Fibroblast of lung (primary cell): ENCODE data around the gene FAM53B. TPM values are rescaled to one million over a fixed set of nuclear protein-coding genes. Genes with fewer than 3 reads are reported as not detected.
A peak's percentile ranks its signal among the peaks of the same experiment; 100 is the strongest.

Experiments
- DNase-seq, 2 donors: peaks; one replicate each; pipeline versions ENCODE4 v3.0.0 to v3.0.0-alpha.2; 2010; ENCODE audit warnings: low read depth in 2 of 2
- H2AFZ ChIP-seq: 2 replicates; pipeline ENCODE4 v1.5.1; 2012; ENCODE audit warnings: low read length, control low read depth, inconsistent platforms
- H3K27ac ChIP-seq: 2 replicates; pipeline ENCODE4 v1.5.1; 2011; ENCODE audit warnings: low read length, control low read depth; ENCODE audit not compliant: insufficient read depth
- H3K27me3 ChIP-seq: 2 replicates; pipeline ENCODE4 v1.5.1; 2011; ENCODE audit warnings: mild to moderate bottlenecking, low read length; ENCODE audit not compliant: control insufficient read depth, insufficient read depth
- H3K36me3 ChIP-seq: 2 replicates; pipeline ENCODE4 v1.5.1; 2011; ENCODE audit warnings: low read length; ENCODE audit not compliant: control insufficient read depth, insufficient read depth
- H3K4me1 ChIP-seq: 2 replicates; pipeline ENCODE4 v1.5.1; 2011; ENCODE audit warnings: low read length; ENCODE audit not compliant: control insufficient read depth, insufficient read depth; ENCODE audit errors: extremely low read depth
- H3K4me2 ChIP-seq: 2 replicates; pipeline ENCODE4 v1.5.1; 2011; ENCODE audit warnings: low read length, control low read depth; ENCODE audit not compliant: insufficient read depth; ENCODE audit errors: extremely low read depth
- H3K4me3 ChIP-seq, 4 experiments: fragments of 200-600 bp in 1 of 4; sonication (generic) in 1 of 4; replicated peaks in 1 of 4; 2 replicates each; pipeline ENCODE4 v1.5.1; 2011 to 2016; ENCODE audit warnings: low read length in 4 of 4, low read depth in 3 of 4, mild to moderate bottlenecking in 3 of 4, control low read depth in 2 of 4, inconsistent platforms in 1 of 4, mixed read lengths in 1 of 4; ENCODE audit not compliant: insufficient read depth in 1 of 4; ENCODE audit errors: control extremely low read depth in 1 of 4
- H3K79me2 ChIP-seq: 2 replicates; pipeline ENCODE4 v1.5.1; 2012; ENCODE audit warnings: mild to moderate bottlenecking, low read length, inconsistent platforms; ENCODE audit not compliant: control insufficient read depth, insufficient read depth
- H3K9ac ChIP-seq: 2 replicates; pipeline ENCODE4 v1.5.1; 2011; ENCODE audit warnings: mild to moderate bottlenecking, low read length, control low read depth; ENCODE audit not compliant: insufficient read depth
- H3K9me3 ChIP-seq: 2 replicates; pipeline ENCODE4 v1.5.1; 2012; ENCODE audit warnings: low read depth, low read length; ENCODE audit not compliant: control insufficient read depth, insufficient read depth
- H4K20me1 ChIP-seq: 2 replicates; pipeline ENCODE4 v1.5.1; 2011; ENCODE audit warnings: low read length; ENCODE audit not compliant: control insufficient read depth, insufficient read depth; ENCODE audit errors: extremely low read depth
- CTCF ChIP-seq, 2 donors: IDR thresholded peaks in 1 of 2; conservative IDR thresholded peaks in 1 of 2; 1 replicate in 1 of 2; 2 replicates in 1 of 2; pipeline ENCODE4 v1.5.1; 2011 to 2012; ENCODE audit warnings: low read length in 2 of 2, control low read depth in 1 of 2, inconsistent platforms in 1 of 2, low read depth in 1 of 2, mild to moderate bottlenecking in 1 of 2
- EZH2 ChIP-seq: IDR thresholded peaks from 2 replicates; pipeline ENCODE4 v1.5.1; 2012; ENCODE audit warnings: low read length, control low read depth, mild to moderate bottlenecking; ENCODE audit errors: missing control alignments
- polyA plus RNA-seq, 2 donors: library from polyadenylated mRNA; depleted of rRNA in 1 of 2; stranded (reverse) in 1 of 2; unstranded in 1 of 2; fragments of >200 nt; gene quantifications; 2 replicates each; pipeline ENCODE4 v1.2.1, GENCODE V29; 2011 to 2012; ENCODE audit warnings: missing spikeins in 1 of 2
- total RNA-seq: library from RNA; depleted of rRNA; stranded (reverse); fragments of >200 nt; gene quantifications from 2 replicates; pipeline ENCODE4 v1.2.1, GENCODE V29; 2014

The FAM53B gene
- total and polyA plus RNA-seq, 2 donors (not counting 1 experiment from before 2014, with no cell fraction given): 2.2 to 11.7 TPM

GRCh38 chr10:124688386-124688785 is 55.8 kb downstream of the FAM53B start:
- TF ChIP-seq CTCF (conservative IDR thresholded peaks at IDR 0.05 in 1 of 2, IDR thresholded peaks at IDR 0.05 in 1 of 2; ENCODE audit: low read depth in 1 of 2, low read length in 2 of 2): no peak
- no peak for TF ChIP-seq EZH2
- Histone ChIP-seq H3K4me3 (no peak overlapping the region), H3K79me2 (no peaks in the 10 kb centered on the region), H3K9ac (no peak overlapping the region), H3K27me3 (no peaks in the 10 kb centered on the region), H3K36me3 (no peaks in the 10 kb centered on the region), H3K27ac (no peak overlapping the region), H4K20me1 (no peaks in the 10 kb centered on the region), H3K9me3 (no peaks in the 10 kb centered on the region), H3K4me2 (no peak overlapping the region), H2AFZ (no peak overlapping the region), H3K4me1 (no peaks in the 10 kb centered on the region)
- no peak for DNase-seq

GRCh38 chr10:124686707-124687376 is 57.3 kb downstream of the FAM53B start:
- Histone ChIP-seq H3K9ac (no peak overlapping the region), H3K79me2 (no peaks in the 10 kb centered on the region), H3K36me3 (no peaks in the 10 kb centered on the region), H2AFZ (no peak overlapping the region), H3K4me3 (no peak overlapping the region), H3K4me2 (no peak overlapping the region), H3K9me3 (no peaks in the 10 kb centered on the region), H3K27ac (no peak overlapping the region), H4K20me1 (no peaks in the 10 kb centered on the region), H3K27me3 (no peaks in the 10 kb centered on the region), H3K4me1 (no peaks in the 10 kb centered on the region)
- TF ChIP-seq EZH2: no peak
- no peak for TF ChIP-seq CTCF (conservative IDR thresholded peaks at IDR 0.05 in 1 of 2, IDR thresholded peaks at IDR 0.05 in 1 of 2; ENCODE audit: low read depth in 1 of 2, low read length in 2 of 2)
- no peak for DNase-seq

GRCh38 chr10:124685261-124685660 is 58.9 kb downstream of the FAM53B start:
- H3K4me1 ChIP-seq: peaks cover 4% of the 10 kb centered on the region
- DNase-seq: peak in 1 of 2 donors; percentile 25
- no peaks in the 10 kb centered on the region for H3K9me3 ChIP-seq
- TF ChIP-seq CTCF (conservative IDR thresholded peaks at IDR 0.05 in 1 of 2, IDR thresholded peaks at IDR 0.05 in 1 of 2; ENCODE audit: low read depth in 1 of 2, low read length in 2 of 2) (no peak), EZH2 (no peak)
- H2AFZ ChIP-seq: no peak overlapping the region
- H3K27ac ChIP-seq: no peak overlapping the region
- H3K79me2 ChIP-seq: no peaks in the 10 kb centered on the region
- H3K36me3 ChIP-seq: peaks cover 2% of the 10 kb centered on the region
- H4K20me1 ChIP-seq: no peaks in the 10 kb centered on the region
- no peak overlapping the region for H3K4me3 ChIP-seq
- no peak overlapping the region for H3K9ac ChIP-seq
- no peaks in the 10 kb centered on the region for H3K27me3 ChIP-seq
- no peak overlapping the region for H3K4me2 ChIP-seq
